ENCODE data around the gene NOTCH3.

Gene NOTCH3

DNA sequence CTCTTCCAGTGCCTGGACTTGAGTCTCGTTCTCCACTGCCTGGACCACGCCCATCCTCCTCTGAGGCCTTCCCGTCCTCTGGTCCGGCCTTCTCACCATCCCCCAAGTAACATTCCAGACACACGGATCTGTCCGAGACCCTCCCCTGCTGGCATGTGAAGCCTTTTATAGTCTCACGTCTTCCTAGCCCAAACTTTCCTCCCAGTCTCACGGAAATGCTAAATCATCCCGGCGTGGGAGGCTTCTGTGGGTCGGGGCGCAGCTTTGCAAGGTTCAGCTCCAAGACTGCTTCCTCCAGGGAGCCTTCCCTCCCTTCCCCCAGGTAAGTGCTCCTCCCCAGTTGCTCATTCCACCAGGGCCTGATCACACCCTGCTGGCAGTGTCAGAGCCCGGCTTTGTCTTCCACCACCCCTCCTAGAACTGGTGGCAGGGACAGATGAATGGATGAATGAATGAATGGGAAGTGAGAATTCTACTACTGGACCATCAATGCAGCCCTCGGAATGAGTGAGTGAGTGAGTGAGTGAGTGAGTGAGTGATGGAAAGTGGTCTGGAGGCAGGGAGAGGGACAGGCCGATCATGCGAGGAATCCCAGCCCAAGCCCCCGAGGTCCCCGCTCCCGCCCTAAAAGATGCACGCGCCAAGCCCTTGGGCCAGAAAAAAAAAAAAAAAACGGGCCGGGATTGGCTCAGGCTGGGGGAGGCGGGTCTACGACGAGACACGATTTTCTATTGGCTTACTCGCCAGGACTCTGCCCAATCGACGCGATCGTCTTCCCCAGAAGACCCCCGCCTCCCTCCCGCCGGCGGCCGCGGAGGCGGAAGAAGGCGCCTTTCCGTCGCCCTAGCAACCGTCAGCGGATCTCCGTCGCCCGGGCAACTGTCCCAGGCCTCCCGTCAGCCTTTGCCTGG is 22.2 kb upstream of the NOTCH3 start:
- peak overlapping the region; percentile 63 for H3K4me3 ChIP-seq (ENCODE audit: low read depth, low read length)
- in situ Hi-C loops (cut with HindIII; ENCODE audit: low sequenced_read_pairs): no loop called here
- peak; percentile 96 for DNase-seq (ENCODE audit: low read depth, low spot score)
- TF ChIP-seq, protein P1, sequence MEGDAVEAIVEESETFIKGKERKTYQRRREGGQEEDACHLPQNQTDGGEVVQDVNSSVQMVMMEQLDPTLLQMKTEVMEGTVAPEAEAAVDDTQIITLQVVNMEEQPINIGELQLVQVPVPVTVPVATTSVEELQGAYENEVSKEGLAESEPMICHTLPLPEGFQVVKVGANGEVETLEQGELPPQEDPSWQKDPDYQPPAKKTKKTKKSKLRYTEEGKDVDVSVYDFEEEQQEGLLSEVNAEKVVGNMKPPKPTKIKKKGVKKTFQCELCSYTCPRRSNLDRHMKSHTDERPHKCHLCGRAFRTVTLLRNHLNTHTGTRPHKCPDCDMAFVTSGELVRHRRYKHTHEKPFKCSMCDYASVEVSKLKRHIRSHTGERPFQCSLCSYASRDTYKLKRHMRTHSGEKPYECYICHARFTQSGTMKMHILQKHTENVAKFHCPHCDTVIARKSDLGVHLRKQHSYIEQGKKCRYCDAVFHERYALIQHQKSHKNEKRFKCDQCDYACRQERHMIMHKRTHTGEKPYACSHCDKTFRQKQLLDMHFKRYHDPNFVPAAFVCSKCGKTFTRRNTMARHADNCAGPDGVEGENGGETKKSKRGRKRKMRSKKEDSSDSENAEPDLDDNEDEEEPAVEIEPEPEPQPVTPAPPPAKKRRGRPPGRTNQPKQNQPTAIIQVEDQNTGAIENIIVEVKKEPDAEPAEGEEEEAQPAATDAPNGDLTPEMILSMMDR (IDR thresholded peaks at IDR 0.05; ENCODE audit: low read depth, low read length): no peak

DNA sequence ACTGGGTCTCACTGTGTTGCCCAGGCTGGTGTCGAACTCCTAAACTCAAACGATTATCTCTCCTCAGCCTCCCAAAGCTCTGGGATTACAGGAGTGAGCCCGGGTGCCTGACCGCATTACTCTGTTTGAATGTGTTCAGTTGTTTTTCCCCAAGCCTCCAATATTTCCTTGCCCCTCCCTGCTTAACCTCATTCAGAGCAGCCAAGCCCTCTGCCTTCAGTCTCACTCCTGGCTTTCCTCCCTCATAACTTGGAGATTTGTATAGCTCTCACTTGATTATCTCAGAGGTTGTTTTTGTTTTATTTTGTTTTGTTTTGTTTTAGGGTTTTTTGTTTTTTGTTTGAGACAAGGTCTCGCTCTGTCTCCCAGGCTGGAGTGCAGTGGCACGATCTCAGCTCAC is 20.0 kb upstream of the NOTCH3 start:
- no peak overlapping the region for H3K4me3 ChIP-seq (ENCODE audit: low read depth, low read length)
- TF ChIP-seq, protein P1 (IDR thresholded peaks at IDR 0.05; ENCODE audit: low read depth, low read length): no peak
- no peak for DNase-seq (ENCODE audit: low read depth, low spot score)
- in situ Hi-C loops (cut with HindIII; ENCODE audit: low sequenced_read_pairs): no loop called here

DNA sequence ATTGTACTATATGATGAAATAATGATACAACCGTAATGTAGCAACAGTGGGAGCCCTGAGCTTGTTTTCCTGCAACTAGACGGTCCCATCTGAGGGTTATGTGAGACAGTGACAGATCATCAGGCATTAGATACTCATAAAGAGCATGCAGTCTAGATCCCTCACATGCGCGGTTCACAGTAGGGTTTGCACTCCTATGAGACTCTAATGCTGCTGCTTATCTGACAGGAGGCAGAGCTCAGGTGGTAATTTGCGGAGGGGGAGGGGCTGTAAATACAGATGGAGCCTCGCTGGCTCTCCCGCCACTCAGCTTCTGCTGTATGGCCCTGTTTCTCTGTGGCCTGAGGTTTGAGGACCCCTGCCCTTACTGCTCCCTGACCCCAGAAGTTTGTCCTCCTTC is 17.7 kb upstream of the NOTCH3 start:
- TF ChIP-seq, protein P1 (IDR thresholded peaks at IDR 0.05; ENCODE audit: low read depth, low read length): no peak
- in situ Hi-C loops (cut with HindIII; ENCODE audit: low sequenced_read_pairs): no loop called here
- H3K4me3 ChIP-seq (ENCODE audit: low read depth, low read length): no peak overlapping the region
- no peak for DNase-seq (ENCODE audit: low read depth, low spot score)

DNA sequence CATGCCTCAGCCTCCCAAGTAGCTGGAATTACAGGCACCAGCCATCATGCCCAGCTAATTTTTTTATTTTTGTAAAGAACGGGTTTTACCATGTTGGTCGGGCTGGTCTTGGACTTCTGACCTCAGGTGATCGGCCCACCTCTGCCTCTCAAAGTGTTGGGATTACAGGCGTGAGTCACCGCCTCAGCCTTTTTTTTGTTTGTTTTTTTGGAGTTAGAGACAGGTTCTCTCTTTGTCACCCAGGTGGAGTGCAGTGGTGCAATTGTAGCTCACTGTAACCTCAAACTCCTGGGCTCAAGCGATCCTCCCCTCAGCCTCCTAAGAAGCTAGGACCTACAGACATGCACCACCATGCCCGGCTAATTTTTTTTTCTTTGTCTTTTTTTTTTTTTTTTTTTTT is 15.6 kb upstream of the NOTCH3 start:
- in situ Hi-C loops (cut with HindIII; ENCODE audit: low sequenced_read_pairs): no loop called here
- TF ChIP-seq, protein P1 (IDR thresholded peaks at IDR 0.05; ENCODE audit: low read depth, low read length): no peak
- no peak for DNase-seq (ENCODE audit: low read depth, low spot score)
- H3K4me3 ChIP-seq (ENCODE audit: low read depth, low read length): no peak overlapping the region

DNA sequence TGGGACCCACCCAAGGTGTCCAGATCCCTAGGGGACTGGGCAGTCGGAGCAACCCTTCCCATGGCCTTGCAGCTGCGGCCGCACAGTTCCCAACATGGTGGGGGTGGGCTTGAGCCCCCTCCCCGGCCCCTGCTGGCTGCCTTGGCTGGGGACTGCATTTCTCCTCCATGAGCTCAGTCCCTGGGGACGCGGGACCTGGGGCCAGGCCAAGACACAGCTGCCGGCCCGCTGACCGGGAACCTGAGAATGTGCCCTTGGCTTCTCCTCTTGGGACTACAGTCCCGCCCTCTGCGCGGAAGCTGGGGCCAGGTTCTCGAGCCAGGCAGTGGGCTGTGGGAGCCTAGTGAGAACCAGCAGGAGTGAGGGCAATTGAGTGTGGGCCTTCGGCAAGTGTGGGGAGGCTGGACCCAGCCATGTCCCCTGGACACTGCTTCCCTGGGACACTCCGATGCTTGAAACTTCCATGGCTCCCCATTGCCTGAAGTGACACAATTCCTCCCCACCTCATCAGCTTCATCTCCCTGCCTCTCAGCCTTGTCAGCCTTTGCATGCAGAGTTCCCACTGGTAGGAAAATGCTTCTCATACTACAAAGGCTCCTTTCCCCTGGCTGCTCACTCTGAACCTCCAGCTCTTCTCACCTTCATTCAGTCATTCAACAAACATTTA is 13.1 kb upstream of the NOTCH3 start:
- H3K4me3 ChIP-seq (ENCODE audit: low read depth, low read length): no peak overlapping the region
- in situ Hi-C loops (cut with HindIII; ENCODE audit: low sequenced_read_pairs): no loop called here
- TF ChIP-seq, protein P1 (IDR thresholded peaks at IDR 0.05; ENCODE audit: low read depth, low read length): no peak
- DNase-seq (ENCODE audit: low read depth, low spot score): no peak

DNA sequence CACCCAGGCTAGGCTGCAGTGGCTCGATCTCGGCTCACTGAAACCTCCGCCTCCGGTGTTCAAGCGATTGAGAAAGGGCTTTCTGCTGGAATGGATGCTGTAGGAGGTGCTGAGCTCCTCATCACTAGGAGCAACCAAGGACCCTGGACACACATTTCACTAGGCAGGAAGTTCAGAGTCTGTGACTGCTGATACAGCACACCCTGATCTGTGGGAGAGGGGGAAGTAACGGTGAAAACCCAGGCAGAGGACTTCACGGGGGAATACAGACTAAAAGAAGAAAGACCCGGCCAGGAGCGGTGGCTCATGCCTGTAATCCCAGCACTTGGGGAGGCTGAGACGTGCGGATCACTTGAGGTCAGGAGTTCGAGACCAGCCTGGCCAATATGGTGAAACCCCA is 11.9 kb upstream of the NOTCH3 start:
- DNase-seq (ENCODE audit: low read depth, low spot score): no peak
- H3K4me3 ChIP-seq (ENCODE audit: low read depth, low read length): no peak overlapping the region
- TF ChIP-seq, protein P1 (IDR thresholded peaks at IDR 0.05; ENCODE audit: low read depth, low read length): no peak
- in situ Hi-C loops (cut with HindIII; ENCODE audit: low sequenced_read_pairs): no loop called here
